ENCODE measurements around the gene ERICH4. TPM values are rescaled to one million over a fixed set of nuclear protein-coding genes. Genes with fewer than 3 reads are reported as not detected.

ERICH4 gene
- total RNA-seq, 1 experiment from 2014 or later: not detected

DNA sequence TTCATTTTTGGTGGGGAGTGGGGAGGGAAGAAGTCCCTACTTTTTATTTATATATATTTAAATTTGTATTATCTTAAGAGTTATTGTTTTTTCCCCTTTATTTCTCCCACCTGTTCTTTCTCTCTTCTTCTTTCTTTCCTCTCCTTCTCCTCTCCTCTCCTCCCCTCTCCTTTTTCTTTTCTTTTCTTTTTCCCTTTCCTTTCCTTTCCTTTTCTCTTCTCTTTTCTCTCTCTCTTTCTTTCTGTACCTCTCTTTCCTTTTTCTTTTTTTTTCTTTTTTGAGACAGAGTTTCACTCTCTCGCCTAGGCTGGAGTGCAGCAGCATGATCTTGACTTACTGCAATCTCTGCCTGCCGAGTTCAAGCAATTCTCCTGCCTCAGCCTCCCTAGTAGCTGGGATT, 43.4 kb upstream of the ERICH4 start:
- Histone ChIP-seq H3K36me3 (ENCODE audit: control insufficient read depth in 1 of 2, insufficient read depth in 2 of 2, low read length in 2 of 2) (no peaks in the 10 kb centered on the region), H3K27me3 (ENCODE audit: insufficient read depth, low read length) (no peaks in the 10 kb centered on the region), H3K9me3 (ENCODE audit: control insufficient read depth in 1 of 2, insufficient read depth in 1 of 2, low read depth in 1 of 2, low read length in 2 of 2) (no peaks in the 10 kb centered on the region), H3K27ac (ENCODE audit: low read depth, low read length) (no peak overlapping the region), H3K4me2 (ENCODE audit: low read length) (no peak overlapping the region), H4K20me1 (ENCODE audit: insufficient read depth) (no peaks in the 10 kb centered on the region), H3K9me2 (ENCODE audit: insufficient read depth) (no peaks in the 10 kb centered on the region), H3K4me3 (replicated peaks in 1 of 2; ENCODE audit: low read depth in 1 of 2, low read length in 2 of 2) (no peak overlapping the region), H3K4me1 (ENCODE audit: control insufficient read depth in 1 of 2, insufficient read depth in 2 of 2, low read length in 2 of 2) (peaks cover 12 to 21% of the 10 kb centered on the region in 2 experiments), H2AFZ (ENCODE audit: low read depth, low read length, poor library complexity, severe bottlenecking) (no peak overlapping the region), H3K9ac (ENCODE audit: low read length) (no peak overlapping the region), H3K79me2 (ENCODE audit: insufficient read depth, low read length) (peaks cover 42% of the 10 kb centered on the region)
- CTCF ChIA-PET: no interaction called here
- intact Hi-C loops (cut with micrococcal nuclease): no loop called here
- BruUV-seq (replicated peaks): no TSS peak
- POLR2A ChIA-PET: no interaction called here
- no peak for ATAC-seq
- DNase-seq (ENCODE audit: low read depth, low spot score): no peak
- TF ChIP-seq, protein P1, sequence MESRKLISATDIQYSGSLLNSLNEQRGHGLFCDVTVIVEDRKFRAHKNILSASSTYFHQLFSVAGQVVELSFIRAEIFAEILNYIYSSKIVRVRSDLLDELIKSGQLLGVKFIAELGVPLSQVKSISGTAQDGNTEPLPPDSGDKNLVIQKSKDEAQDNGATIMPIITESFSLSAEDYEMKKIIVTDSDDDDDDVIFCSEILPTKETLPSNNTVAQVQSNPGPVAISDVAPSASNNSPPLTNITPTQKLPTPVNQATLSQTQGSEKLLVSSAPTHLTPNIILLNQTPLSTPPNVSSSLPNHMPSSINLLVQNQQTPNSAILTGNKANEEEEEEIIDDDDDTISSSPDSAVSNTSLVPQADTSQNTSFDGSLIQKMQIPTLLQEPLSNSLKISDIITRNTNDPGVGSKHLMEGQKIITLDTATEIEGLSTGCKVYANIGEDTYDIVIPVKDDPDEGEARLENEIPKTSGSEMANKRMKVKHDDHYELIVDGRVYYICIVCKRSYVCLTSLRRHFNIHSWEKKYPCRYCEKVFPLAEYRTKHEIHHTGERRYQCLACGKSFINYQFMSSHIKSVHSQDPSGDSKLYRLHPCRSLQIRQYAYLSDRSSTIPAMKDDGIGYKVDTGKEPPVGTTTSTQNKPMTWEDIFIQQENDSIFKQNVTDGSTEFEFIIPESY (IDR thresholded peaks at IDR 0.05; ENCODE audit: extremely low read depth, insufficient replicate concordance, low read length): no peak
- TF ChIP-seq EZH2phosphoT487 (IDR thresholded peaks at IDR 0.05; ENCODE audit: borderline replicate concordance) (no peak), SRF (IDR thresholded peaks at IDR 0.05; ENCODE audit: low read depth) (no peak), ZFX (IDR thresholded peaks at IDR 0.05) (no peak), YY1 (IDR thresholded peaks at IDR 0.05; ENCODE audit: extremely low read depth, insufficient replicate concordance, low read depth, low read length) (no peak)
- RAD21 ChIA-PET (ENCODE audit: low non-redundant PET in 1 of 2, low total read pairs in 2 of 2, uncharacterized antibody in 2 of 2, unreplicated experiment in 2 of 2): no interaction called here

DNA sequence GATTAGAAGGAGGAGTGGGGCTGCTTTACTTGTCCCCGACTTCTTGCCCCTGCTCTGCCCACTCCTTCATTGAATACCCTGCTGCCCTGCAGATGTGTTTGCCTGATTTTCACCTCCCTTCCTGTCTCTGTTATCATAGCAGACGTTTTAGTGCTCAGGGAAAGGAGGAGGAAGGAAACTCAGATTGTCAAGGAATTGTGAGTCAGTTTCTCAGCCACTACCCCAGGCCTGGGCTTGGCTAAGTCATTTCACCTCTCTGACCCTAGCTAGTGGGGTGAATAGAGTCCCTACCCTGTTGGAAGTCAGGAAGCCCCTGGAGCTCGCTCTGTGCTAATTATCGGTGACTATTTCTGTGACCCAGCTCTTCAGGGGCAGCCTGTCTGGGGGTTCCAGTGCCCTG, 41.5 kb upstream of the ERICH4 start:
- H4K20me1 ChIP-seq (ENCODE audit: insufficient read depth): no peaks in the 10 kb centered on the region
- H3K4me1 ChIP-seq (ENCODE audit: control insufficient read depth in 1 of 2, insufficient read depth in 2 of 2, low read length in 2 of 2): peaks cover 9 to 13% of the 10 kb centered on the region in 2 experiments
- CTCF ChIA-PET: no interaction called here
- BruUV-seq (replicated peaks): no TSS peak
- peaks cover 25% of the 10 kb centered on the region for H3K79me2 ChIP-seq (ENCODE audit: insufficient read depth, low read length)
- H3K27ac ChIP-seq (ENCODE audit: low read depth, low read length): no peak overlapping the region
- no peak overlapping the region for H3K4me2 ChIP-seq (ENCODE audit: low read length)
- no peak overlapping the region for H3K9ac ChIP-seq (ENCODE audit: low read length)
- intact Hi-C loops (cut with micrococcal nuclease): no loop called here
- no peak for DNase-seq (ENCODE audit: low read depth, low spot score)
- no peak for ATAC-seq
- no peaks in the 10 kb centered on the region for H3K27me3 ChIP-seq (ENCODE audit: insufficient read depth, low read length)
- POLR2A ChIA-PET: no interaction called here
- RAD21 ChIA-PET (ENCODE audit: low non-redundant PET in 1 of 2, low total read pairs in 2 of 2, uncharacterized antibody in 2 of 2, unreplicated experiment in 2 of 2): no interaction called here
- H3K36me3 ChIP-seq (ENCODE audit: control insufficient read depth in 1 of 2, insufficient read depth in 2 of 2, low read length in 2 of 2): 0 out of 4 replicates have a peak, but pooled peaks cover 0 to 3% of the 10 kb centered on the region in 2 experiments
- no peaks in the 10 kb centered on the region for H3K9me3 ChIP-seq (ENCODE audit: control insufficient read depth in 1 of 2, insufficient read depth in 1 of 2, low read depth in 1 of 2, low read length in 2 of 2)
- no peaks in the 10 kb centered on the region for H3K9me2 ChIP-seq (ENCODE audit: insufficient read depth)
- H3K4me3 ChIP-seq (replicated peaks in 1 of 2; ENCODE audit: low read depth in 1 of 2, low read length in 2 of 2): no peak overlapping the region
- H2AFZ ChIP-seq (ENCODE audit: low read depth, low read length, poor library complexity, severe bottlenecking): no peak overlapping the region
- TF ChIP-seq YY1 (IDR thresholded peaks at IDR 0.05; ENCODE audit: extremely low read depth, insufficient replicate concordance, low read depth, low read length): no peak
- no peak for TF ChIP-seq POLR2A (IDR thresholded peaks at IDR 0.05; ENCODE audit: borderline replicate concordance, extremely low read depth, insufficient read depth, insufficient read length)
- no peak for TF ChIP-seq EZH2phosphoT487 (IDR thresholded peaks at IDR 0.05; ENCODE audit: borderline replicate concordance)
- TF ChIP-seq POLR2AphosphoS5 (IDR thresholded peaks at IDR 0.05; ENCODE audit: low read depth, low read length): no peak
- no peak for TF ChIP-seq ELF1 (IDR thresholded peaks at IDR 0.05; ENCODE audit: borderline replicate concordance, low read depth)
- TF ChIP-seq, protein P2, sequence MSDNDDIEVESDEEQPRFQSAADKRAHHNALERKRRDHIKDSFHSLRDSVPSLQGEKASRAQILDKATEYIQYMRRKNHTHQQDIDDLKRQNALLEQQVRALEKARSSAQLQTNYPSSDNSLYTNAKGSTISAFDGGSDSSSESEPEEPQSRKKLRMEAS (IDR thresholded peaks at IDR 0.05): no peak
- no peak for TF ChIP-seq TCF7L2 (IDR thresholded peaks at IDR 0.05; ENCODE audit: borderline replicate concordance, extremely low read depth, insufficient read depth, insufficient read length)
- TF ChIP-seq, protein P3, sequence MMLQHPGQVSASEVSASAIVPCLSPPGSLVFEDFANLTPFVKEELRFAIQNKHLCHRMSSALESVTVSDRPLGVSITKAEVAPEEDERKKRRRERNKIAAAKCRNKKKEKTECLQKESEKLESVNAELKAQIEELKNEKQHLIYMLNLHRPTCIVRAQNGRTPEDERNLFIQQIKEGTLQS (IDR thresholded peaks at IDR 0.05): no peak
- TF ChIP-seq RAD21 (IDR thresholded peaks at IDR 0.05; ENCODE audit: low read depth): no peak
- TF ChIP-seq, protein P4, sequence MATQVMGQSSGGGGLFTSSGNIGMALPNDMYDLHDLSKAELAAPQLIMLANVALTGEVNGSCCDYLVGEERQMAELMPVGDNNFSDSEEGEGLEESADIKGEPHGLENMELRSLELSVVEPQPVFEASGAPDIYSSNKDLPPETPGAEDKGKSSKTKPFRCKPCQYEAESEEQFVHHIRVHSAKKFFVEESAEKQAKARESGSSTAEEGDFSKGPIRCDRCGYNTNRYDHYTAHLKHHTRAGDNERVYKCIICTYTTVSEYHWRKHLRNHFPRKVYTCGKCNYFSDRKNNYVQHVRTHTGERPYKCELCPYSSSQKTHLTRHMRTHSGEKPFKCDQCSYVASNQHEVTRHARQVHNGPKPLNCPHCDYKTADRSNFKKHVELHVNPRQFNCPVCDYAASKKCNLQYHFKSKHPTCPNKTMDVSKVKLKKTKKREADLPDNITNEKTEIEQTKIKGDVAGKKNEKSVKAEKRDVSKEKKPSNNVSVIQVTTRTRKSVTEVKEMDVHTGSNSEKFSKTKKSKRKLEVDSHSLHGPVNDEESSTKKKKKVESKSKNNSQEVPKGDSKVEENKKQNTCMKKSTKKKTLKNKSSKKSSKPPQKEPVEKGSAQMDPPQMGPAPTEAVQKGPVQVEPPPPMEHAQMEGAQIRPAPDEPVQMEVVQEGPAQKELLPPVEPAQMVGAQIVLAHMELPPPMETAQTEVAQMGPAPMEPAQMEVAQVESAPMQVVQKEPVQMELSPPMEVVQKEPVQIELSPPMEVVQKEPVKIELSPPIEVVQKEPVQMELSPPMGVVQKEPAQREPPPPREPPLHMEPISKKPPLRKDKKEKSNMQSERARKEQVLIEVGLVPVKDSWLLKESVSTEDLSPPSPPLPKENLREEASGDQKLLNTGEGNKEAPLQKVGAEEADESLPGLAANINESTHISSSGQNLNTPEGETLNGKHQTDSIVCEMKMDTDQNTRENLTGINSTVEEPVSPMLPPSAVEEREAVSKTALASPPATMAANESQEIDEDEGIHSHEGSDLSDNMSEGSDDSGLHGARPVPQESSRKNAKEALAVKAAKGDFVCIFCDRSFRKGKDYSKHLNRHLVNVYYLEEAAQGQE (IDR thresholded peaks at IDR 0.05; ENCODE audit: low read depth): no peak
- TF ChIP-seq ZFX (IDR thresholded peaks at IDR 0.05): no peak
- TF ChIP-seq ZNF274 (IDR thresholded peaks at IDR 0.05; ENCODE audit: low read depth, low read length): no peak
- TF ChIP-seq SP1 (IDR thresholded peaks at IDR 0.05; ENCODE audit: low read depth): no peak

Data from HCT116 (cell line).